ENCODE data around the gene PAPOLG. TPM values are rescaled to one million over a fixed set of nuclear protein-coding genes. Genes with fewer than 3 reads are reported as not detected.

PAPOLG gene
- total and polyA plus RNA-seq, 2 of the 4 experiments (the other 2 are of a cell fraction): 3.5 to 12.4 TPM

- Histone ChIP-seq H3K23ac (ENCODE audit: low read depth, low read length) (no peak overlapping the region), H2AK5ac (ENCODE audit: low read depth, low read length) (no peak overlapping the region), H3K79me1 (ENCODE audit: low read depth in 1 of 2, low read length in 2 of 2) (no peaks in the 10 kb centered on the region), H3K4me2 (ENCODE audit: low read depth, low read length) (no peak overlapping the region), H3K4me1 (ENCODE audit: control insufficient read depth, insufficient read depth, low read length) (no peaks in the 10 kb centered on the region), H3K9ac (ENCODE audit: low read depth, low read length) (no peak overlapping the region), H3K56ac (ENCODE audit: extremely low read depth, insufficient read depth, low read length) (no peak overlapping the region), H3K4me3 (ENCODE audit: insufficient read depth, low read depth, low read length) (no peak overlapping the region), H3K18ac (ENCODE audit: low read depth, low read length) (no peak overlapping the region), H3K27ac (ENCODE audit: insufficient read depth, low read length) (no peak overlapping the region), H2AFZ (replicated peaks; ENCODE audit: low read length, poor library complexity) (no peak overlapping the region), H3K14ac (replicated peaks; ENCODE audit: low read depth, low read length) (no peak overlapping the region), H3K9me3 (ENCODE audit: control insufficient read depth, insufficient read depth, low read length) (no peaks in the 10 kb centered on the region), H3K27me3 (ENCODE audit: control insufficient read depth, insufficient read depth, low read length) (no peaks in the 10 kb centered on the region), H4K8ac (ENCODE audit: low read depth in 2 of 2, low read length in 2 of 2) (no peak overlapping the region), H3K36me3 (ENCODE audit: control insufficient read depth, insufficient read depth, low read length) (peaks cover 30% of the 10 kb centered on the region), H4K20me1 (ENCODE audit: insufficient read depth, low read length) (no peaks in the 10 kb centered on the region), H2BK15ac (ENCODE audit: low read depth, low read length) (no peak overlapping the region), H2AK9ac (replicated peaks; ENCODE audit: low read depth, low read length, poor library complexity) (no peak overlapping the region), H4K5ac (ENCODE audit: low read depth, low read length) (no peak overlapping the region), H2BK120ac (ENCODE audit: low read depth, low read length) (no peak overlapping the region), H2BK5ac (ENCODE audit: low read depth, low read length, poor library complexity, severe bottlenecking) (no peak overlapping the region), H2BK20ac (ENCODE audit: low read depth, low read length) (no peak overlapping the region), H3K4ac (ENCODE audit: low read depth, low read length) (no peak overlapping the region), H4K91ac (ENCODE audit: insufficient read depth, low read depth, low read length) (no peak overlapping the region), H3K9me1 (ENCODE audit: insufficient read depth, low read length) (no peaks in the 10 kb centered on the region)
- DNase-seq: no peak
- CTCF ChIA-PET: interaction anchor here (0.6 kb wide), 1 partner anchor 1756 kb away, joined by 4 read pairs; no protein-coding TSS in a partner anchor
- POLR2A ChIA-PET (ENCODE audit: unreplicated experiment): no interaction called here
- in situ Hi-C loops (cut with MboI; ENCODE audit: low sequenced_read_pairs): no loop called here
- no peak for ATAC-seq (ENCODE audit: low read depth)
- no CpG with 5 or more reads among the region's 5 CpGs for WGBS, 2 experiments (ENCODE audit: extremely low coverage in 2 of 2, insufficient read length in 1 of 2)
- BruUV-seq (replicated peaks): no TSS peak
- dilution Hi-C loops (cut with HindIII; ENCODE audit: low sequenced_read_pairs, unreplicated experiment): no loop called here
- no peak for TF ChIP-seq MAZ (IDR thresholded peaks at IDR 0.05; ENCODE audit: borderline replicate concordance, low read depth, low read length)
- no peak for TF ChIP-seq FOS (IDR thresholded peaks at IDR 0.05; ENCODE audit: low read depth, low read length)
- TF ChIP-seq BHLHE40 (IDR thresholded peaks at IDR 0.05; ENCODE audit: low read depth, low read length): no peak
- TF ChIP-seq SMC3 (IDR thresholded peaks at IDR 0.05; ENCODE audit: low read depth, low read length): no peak
- TF ChIP-seq ELK1 (IDR thresholded peaks at IDR 0.05; ENCODE audit: borderline replicate concordance, low read depth, low read length): no peak
- no peak for TF ChIP-seq RAD21 (IDR thresholded peaks at IDR 0.05; ENCODE audit: low read length)
- no peak for TF ChIP-seq NFE2L2 (IDR thresholded peaks at IDR 0.05; ENCODE audit: low read depth, low read length)
- intact Hi-C loops (cut with micrococcal nuclease): no loop called here
These were observed 23.4 kb downstream of the PAPOLG start for GRCh38 chr2:60779426-60779825.
